COLO829 (cell line): Measurements from ENCODE around the gene OR6S1.

Source experiments
- DNase-seq: peaks from one replicate; pipeline ENCODE4 v3.0.0; 2012; ENCODE audit warnings: low spot score

Gene OR6S1, protein sequence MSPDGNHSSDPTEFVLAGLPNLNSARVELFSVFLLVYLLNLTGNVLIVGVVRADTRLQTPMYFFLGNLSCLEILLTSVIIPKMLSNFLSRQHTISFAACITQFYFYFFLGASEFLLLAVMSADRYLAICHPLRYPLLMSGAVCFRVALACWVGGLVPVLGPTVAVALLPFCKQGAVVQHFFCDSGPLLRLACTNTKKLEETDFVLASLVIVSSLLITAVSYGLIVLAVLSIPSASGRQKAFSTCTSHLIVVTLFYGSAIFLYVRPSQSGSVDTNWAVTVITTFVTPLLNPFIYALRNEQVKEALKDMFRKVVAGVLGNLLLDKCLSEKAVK

DNA sequence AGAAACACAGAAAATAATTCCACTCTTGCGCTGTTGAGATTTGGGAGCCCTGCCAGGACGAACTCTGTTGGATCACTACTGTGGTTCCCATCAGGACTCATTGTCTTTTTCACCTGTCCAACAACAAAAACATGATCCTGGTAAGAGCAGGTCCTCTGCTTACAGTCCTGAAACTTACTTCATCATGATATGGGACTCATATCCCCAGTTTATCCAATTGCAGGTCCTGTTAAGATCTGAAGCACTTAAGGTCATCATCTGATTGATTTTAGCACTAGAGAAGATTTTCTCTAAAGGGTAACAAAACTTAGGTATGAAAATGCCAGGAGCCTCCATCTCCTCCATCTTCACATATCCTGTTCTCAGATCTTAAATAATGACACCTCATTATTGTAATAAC lies at the start of gene OR6S1:
Gene OR6S1, minus strand, starts transcription at position 101 of the 400 bp plus-strand sequence. Its CDS starts 0 bp downstream, at position 101.
- no peak for DNase-seq

DNA sequence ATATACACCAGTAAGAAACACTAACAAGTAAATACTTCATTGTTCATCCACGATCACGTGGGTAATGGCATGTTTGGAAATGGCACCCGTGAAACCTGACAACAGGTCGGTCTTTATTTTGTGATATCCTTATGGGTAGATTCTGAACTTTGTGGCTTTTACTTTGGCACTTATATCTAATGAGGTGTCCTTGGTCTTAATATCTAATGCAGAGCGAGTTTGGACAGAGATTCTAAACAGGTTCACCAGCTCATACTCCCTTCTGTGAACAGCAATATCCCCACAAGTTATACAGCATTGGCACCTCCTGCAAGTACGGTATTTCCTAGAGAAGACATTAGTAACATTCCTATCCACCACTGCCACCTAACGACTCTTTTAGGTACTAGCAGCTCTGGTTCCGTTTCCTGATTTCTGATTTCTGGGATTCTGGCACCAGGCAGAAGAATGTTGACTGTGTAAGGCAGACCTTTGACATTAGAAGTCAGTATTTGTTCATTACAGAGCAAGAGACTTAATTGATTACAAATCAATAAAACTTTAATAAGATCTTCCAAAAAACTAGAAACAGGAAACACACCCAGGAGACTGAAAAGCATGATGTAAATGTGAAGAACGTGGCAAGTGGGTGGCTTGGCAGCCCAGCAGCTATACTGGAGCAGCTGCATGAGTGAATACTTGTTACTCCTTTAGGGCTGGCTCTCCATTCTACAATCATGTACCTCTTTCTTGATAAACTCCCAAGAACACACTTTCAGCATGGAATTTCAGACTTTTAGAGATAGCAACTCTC lies 49.6 kb upstream of the OR6S1 start:
- DNase-seq, result peak; percentile 82

DNA sequence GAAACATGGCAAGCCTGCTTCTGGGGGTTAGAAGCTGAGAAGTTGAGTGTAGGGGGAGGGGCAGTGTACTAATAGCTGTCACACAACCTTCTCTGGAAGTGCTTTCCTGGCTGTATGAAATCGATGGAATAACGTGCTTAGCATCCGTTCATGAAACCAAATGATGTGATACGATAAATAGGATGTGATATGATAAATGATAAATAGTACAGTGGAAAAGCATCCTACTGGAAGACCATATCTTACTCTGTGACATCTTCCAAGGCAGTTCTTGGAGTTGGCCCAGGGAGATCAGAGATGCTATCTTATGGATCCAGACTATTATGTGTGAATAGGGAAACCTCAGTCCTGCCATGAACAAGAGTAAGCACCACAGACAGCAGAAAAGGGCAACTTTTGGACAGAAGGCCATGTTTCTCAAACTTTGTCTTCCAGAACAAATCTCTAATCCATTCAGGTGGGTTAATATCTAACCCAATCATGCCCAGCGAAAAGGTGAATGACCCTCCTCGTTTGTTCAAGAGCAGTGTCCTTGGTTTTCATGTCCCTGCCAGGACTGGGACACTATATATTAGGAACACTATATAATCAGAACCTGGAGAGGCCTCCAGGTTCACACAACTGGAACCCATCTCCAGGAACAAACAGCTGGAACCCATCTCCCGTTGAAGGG lies 46.8 kb upstream of the OR6S1 start, which contains the start of gene ANG:
Gene ANG, plus strand, starts transcription at position 598 of the 673 bp plus-strand sequence. CDS start 4,801 bp downstream, outside the sequence.
- no peak for DNase-seq

DNA sequence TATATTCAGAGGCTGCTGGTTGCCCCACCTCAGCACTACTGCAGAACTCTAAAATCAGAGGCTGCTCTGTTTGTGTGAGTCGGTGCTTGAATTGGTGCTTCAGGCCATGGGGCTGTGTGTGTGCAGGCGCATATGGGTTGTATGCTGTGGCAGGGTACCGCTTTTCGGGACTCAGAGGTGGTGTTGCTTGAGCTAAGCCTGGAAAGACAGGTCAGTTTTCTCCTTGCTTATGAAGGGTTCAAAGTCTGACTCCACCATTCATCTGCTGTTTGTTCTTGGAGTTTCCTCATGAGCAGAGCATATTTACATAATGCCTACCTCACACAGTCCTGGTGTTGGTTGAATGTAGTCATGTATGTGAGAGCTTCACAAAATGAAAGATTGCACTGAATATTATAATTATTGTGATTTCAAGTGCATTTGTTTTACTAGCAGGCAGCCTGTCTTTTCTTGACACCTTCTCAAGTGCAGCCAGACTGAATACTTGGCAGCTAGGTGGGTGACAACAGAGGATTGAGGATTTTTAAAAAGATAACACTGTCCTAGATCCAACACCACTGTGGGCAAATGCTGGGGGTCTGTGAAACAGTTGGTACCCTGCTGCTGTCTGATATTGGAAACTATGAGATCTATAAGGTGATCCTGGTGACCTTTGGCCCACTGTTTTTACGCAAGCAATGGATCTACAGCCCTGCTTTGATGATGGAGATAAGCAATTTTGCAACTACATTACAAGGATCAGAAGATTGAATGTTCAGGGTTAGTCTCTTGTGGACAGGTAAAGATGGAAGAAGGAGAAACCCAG lies 46.1 kb upstream of the OR6S1 start:
- DNase-seq, result no peak

DNA sequence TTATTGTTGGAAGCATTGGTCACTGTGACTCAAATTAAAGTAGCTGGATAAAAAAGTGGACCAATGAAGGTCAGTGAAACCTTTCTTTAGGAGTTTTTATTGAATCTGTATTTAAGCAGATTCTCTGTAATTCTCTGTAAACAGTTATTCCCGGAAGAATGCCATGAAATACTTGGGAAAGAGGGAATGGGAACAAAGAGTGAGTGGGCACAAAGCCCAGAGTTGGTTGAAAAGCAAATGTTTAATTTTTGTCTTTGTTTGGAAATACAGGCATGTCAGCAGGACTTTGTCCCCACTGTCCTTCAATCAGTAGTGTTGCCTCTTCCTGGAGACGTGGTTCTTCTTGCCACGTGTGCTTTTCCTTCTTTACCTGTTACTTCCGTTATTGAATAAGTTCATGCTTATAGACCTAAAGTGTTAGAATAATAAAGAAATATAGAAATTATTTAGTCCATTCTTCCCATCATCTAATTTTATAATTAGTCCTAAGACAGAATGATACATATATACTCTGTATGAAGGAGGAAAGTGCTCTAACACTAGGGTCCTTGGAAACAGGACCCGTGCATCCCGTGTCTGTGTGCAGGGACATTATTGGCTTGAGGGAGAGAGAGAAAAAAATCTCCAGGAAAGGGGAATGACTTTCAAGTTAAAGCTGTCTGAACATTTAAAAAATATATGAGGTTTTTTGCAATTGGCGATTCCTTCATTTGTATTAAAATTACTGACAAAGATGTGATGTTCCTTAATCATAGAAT lies 45.1 kb upstream of the OR6S1 start:
- no peak for DNase-seq

DNA sequence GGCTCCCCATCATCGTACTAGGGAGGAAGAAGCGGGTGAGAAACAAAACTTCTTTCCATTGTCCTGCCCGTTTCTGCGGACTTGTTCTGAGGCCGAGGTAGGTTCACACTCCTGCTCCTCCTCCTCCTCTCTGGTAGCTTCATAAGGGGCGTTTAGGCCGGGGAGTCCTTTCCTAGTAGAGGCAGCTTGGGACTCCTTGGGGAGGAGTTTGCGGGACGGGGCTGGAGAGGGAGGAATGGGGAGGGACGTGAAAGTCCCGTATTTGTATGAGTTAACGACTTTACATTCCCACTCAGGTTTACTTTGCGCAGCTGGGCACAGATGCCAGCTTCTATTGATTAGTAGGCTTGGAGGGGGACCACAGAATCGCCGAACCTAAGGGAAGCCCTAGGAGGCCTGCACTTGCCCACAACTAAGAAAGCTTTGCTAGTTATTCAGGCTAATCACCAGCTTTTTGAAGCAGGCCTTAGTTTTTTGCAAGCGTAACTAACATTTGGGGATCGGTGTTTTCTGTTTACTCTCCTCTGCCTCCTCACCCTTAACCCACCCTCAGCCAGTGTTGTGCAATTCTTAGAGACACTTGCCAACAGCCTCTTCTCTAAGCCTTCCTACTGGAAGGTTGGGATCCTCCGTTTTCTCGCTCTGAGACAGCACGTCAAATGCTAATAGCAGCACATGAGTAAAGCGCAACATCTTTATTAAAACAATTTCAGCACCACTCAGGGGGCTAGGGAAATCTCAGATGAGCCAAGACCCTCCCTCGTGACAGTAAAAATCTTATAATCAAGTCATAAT lies 43.4 kb upstream of the OR6S1 start:
- DNase-seq, result no peak

DNA sequence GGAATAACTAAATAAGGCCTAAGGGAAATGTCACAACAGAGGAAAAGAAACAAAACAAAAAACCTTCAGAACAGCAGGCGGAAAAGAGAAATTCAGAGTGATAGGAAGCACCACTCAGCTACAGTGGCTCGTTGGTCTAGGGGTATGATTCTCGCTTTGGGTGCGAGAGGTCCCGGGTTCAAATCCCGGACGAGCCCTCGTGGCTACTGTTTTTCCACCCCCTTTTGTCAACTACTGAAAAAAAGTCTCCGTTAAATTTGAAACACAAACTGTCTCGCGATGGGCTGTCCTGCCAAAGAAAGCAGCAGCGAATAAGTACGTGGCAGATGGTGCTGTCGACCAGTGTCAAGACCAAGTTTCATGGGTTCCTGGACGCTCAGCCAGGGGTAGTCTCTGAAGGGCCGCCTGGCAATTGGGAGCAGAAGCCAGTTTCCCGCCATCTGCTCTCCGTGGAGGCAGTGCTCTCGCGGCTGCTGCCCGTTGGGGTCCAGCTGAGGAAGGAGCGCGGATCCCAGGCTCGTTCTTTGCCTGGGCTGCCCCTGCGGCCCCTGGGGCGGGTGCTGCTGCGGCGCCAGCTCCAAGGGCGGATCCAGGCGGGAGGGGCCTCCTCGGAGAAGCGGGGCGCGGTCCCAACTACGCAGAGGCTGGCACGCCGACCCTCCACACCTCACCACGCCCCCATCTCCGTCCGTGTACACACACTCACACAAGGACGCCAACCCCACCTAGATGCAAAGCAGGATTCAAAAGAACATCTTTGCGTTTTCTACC lies 42.6 kb upstream of the OR6S1 start, which contains the start of gene RNASE4:
Gene RNASE4, plus strand, starts transcription at position 670 of the 771 bp plus-strand sequence. CDS start 14,812 bp downstream, outside the sequence.
- DNase-seq, result peak; percentile 84

DNA sequence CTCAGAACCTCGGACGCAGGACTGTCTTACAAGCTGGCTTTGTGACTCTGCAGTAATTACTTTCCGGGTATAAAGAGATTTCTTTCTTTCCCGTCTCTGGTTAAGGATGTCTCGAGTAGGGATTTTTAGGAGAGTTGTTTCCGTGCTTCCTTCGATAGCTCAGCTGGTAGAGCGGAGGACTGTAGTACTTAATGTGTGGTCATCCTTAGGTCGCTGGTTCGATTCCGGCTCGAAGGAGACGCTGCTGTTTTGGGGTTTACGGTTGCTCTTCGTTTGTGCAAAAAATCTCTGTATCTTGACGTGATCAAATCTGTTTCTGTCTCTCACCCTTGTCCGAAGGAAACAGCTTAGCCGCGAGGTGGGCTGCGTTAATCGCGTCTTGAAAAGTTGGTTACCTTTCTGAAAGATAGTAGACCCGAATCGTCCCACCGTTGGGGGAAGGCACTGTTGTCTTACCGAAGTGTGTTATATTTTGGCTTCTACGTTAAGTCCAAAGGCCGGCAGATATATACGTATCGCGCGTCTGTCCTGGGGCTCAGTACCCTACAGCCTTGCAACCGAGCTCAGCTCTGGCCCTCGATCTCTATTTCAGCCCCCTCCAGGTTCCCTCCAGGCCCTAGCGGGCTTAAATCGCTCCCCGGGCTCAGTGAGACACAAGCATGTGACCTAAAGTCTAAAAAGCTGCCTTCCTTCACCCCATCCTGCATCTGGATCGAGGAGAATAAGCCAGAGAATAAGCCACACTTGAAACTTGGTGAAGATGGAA lies 41.8 kb upstream of the OR6S1 start:
- peak; percentile 82 for DNase-seq

DNA sequence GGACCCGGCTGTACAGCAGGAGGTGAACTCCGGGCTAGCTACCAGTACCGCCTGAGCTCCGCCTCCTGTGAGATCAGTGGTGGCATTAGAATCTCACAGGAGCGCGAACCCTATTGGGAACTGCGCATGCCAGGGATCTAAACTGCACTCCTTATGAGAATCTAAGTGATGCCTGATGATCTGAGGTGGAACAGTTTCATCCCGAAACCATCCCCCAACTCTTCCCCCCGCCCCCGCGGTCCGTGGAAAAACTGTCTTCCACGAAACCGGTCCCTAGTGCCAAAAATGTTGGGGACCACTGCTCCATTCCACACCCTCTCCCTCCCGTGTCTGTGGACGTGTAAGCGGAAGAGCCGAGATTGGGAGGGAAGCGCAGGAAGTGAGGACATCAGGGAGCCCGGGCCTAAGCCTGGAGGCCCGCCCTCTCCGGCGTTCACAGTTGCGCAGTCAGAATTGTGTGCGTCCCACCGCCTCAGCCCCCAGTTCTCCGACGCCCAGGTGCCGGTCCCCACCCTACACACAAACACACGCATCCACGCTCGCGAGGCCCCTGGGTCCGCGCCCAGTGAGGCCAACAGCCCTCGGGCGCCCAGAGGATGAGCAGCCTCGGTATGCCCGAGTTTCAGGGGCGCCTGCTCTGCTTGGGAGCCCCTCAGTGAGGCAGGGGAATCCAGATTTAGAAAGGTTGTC lies 41.1 kb upstream of the OR6S1 start:
- DNase-seq, result peak; percentile 76

DNA sequence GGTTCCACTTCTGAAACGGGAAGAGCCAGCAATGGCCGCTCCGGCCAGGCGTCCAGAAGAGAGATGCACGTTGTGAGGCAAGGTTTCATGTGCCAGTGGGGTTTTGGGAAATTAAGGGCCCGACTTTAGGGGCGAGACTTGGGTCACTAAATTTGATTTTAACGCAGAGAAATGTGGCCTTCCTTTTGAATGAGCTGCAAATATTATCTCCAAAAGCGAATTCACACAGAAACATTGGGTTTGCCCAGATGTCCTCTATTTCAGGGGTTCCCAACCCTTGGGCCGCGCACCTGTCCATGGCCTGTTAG lies 40.6 kb upstream of the OR6S1 start:
- DNase-seq, result no peak

DNA sequence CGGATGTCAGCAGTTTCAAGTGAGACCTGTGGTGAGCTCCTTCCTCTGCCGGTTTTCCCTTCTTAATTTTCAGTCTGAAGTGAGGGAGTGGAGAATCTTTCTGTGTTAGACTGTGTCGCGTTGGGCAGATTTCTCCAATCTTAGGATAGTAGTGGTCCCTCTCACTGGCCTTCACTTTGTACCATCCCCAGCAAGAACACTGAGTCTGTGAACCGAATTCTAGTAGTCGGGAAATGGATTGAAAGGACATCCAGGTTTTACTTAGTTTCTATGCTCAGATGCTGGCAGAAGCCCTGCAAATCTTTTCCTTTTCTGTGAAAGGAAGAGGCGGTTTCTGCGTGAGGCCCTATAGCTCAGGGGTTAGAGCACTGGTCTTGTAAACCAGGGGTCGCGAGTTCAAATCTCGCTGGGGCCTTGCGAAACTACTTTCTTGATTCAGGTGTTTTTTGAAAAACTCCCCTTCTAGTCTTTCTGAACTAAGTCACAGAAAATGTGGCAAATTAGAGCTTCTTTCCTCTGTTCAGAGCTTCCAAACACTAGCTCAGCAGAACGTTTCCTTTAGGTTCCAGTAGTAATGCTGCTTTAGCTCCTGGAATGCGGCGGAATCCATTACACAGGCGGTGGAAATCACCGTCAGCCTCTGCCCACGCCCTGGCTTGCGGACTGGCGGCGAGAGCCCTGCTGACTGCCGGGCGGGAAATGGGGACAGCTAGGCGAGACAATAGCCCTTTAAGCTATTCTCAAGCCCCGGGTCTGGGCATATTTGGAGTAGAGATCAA lies 40.0 kb upstream of the OR6S1 start:
- DNase-seq, result peak; percentile 89

DNA sequence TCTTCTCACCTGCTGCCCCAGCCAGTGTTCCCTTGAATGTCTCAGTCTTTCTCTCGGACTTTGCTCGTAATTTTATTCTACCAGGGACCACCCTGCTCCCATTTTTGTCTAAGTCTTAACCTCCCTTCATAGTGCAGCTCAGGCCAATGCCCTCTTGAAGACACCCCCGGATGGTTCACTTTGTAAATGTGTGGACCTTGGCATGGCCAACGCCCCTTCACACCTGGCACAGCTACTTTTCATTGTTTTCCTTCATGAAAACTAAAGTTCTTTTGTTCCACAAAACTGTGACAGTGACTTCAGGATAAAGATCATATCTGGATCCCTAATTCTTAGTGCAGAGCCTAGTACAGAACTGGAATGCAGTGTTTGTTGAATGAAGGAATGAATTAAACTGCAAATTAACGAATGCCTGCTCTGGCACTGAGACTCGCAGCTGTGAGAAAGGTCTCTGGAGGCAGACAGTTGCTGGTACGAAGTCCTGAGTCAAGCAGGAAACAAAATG lies 39.4 kb upstream of the OR6S1 start:
- peak; percentile 77 for DNase-seq

DNA sequence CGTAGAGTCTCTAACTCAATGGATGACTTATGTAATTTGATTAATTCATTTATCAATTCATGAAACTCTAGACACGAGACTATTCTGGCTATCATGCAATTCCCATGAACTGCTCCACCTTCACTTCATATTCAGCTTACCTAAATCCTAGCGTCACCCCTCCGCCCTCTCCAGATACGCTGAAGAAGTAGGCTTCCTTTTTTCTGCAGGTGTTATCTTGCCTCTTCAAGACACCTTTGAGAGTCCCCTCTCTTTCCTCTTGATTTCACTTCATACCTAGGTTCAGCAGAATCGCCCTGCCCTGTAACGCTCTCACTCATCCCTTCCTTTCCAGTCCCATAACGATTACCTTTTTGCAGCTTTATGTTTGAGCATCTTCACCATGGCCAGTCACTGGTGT lies 38.9 kb upstream of the OR6S1 start:
- no peak for DNase-seq

DNA sequence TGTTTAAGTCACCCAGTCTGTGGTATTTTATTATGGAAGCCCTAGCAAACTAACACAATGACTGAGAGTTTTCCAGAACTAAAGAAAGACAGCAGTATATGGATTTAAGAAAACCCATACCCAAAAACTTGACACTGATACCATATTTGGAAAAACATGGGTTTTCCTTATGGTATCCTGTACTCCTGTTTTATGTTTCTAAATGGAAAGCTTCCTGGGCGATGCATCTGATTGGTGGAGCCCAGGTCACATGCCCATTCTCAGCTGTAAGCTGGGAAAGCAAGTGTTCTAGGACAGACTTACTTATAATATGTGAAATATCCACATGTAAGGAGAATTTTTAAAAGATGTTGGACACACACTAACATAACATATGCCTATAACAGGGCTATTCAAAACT lies 38.4 kb upstream of the OR6S1 start:
- DNase-seq, result peak; percentile 58

DNA sequence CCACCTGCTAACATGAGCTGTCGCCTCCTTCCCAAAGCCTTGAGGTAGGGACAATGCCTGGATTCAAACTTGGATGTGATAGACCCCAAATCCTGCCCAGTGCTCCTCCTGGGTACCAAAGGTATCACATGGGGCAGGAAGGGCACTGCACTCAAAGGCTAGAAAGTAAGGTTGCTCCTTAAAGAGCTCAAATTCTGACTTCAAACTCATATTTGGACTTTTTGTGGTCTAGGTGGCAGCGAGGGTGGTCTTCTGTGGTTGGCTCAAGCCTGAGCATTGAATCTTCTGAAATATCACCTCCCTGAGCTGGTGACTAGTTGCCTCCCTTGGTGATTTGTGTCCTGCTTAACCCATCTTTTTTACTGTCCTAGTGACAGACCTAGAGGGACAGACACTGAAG lies 34.6 kb upstream of the OR6S1 start:
- DNase-seq, result no peak

DNA sequence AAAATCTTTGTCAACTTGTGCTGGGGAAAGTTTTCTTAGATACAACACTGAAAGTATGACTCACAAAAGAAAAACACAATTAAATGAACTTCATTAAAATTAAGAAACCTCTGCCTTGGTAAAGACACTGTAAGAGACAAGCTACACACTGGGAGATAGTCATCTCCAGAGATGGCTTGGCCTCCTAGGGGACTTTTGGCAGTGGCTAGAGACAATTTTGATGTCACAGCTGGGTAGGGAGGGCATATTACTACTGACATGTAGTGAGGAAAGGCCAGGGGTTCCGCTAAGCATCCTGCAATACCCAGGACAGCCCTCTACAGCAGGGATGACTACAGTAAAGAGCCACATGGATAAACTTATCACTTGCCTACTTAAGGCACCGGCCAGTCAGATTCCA lies 34.2 kb upstream of the OR6S1 start:
- no peak for DNase-seq
